ENCODE data around the gene CDK19.

GRCh38 chr6:110581679-110582078 is 233.6 kb downstream of the CDK19 start:
- TF ChIP-seq, protein P1, sequence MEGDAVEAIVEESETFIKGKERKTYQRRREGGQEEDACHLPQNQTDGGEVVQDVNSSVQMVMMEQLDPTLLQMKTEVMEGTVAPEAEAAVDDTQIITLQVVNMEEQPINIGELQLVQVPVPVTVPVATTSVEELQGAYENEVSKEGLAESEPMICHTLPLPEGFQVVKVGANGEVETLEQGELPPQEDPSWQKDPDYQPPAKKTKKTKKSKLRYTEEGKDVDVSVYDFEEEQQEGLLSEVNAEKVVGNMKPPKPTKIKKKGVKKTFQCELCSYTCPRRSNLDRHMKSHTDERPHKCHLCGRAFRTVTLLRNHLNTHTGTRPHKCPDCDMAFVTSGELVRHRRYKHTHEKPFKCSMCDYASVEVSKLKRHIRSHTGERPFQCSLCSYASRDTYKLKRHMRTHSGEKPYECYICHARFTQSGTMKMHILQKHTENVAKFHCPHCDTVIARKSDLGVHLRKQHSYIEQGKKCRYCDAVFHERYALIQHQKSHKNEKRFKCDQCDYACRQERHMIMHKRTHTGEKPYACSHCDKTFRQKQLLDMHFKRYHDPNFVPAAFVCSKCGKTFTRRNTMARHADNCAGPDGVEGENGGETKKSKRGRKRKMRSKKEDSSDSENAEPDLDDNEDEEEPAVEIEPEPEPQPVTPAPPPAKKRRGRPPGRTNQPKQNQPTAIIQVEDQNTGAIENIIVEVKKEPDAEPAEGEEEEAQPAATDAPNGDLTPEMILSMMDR (IDR thresholded peaks at IDR 0.05) = no peak
- no peak for TF ChIP-seq POLR2A (IDR thresholded peaks at IDR 0.05)

Measured in adrenal gland (tissue), 5 donors.